GM23338 (cell line): ENCODE results near the gene CMKLR1. TPM values are rescaled to one million over a fixed set of nuclear protein-coding genes. Genes with fewer than 3 reads are reported as not detected.

ENCODE experiments used
- ATAC-seq: fragments of 200-7000 bp; cut with Tn5 transposase; 3 replicates; pipeline ENCODE4 v1.9.1; 2020
- DNase-seq: peaks from one replicate; pipeline ENCODE4 v3.0.0-alpha.2; 2015; ENCODE audit warnings: low spot score
- H2AFZ ChIP-seq: fragments of 200-600 bp; sonication (generic); 2 replicates; pipeline ENCODE4 v1.8.0; 2016; ENCODE audit warnings: antibody characterized with exemption, mild to moderate bottlenecking, moderate library complexity
- H3F3A ChIP-seq: fragments of 200-600 bp; sonication (generic); replicated peaks from 2 replicates; pipeline ENCODE4 v1.8.0; 2017; ENCODE audit warnings: antibody characterized with exemption, mixed run types, low read depth
- H3K27ac ChIP-seq: fragments of 200-600 bp; sonication (generic); 2 replicates; pipeline ENCODE4 v1.6.1; 2016; ENCODE audit warnings: low read depth
- H3K27me3 ChIP-seq: fragments of 200-600 bp; sonication (generic); 2 replicates; pipeline ENCODE4 v1.8.0; 2016; ENCODE audit warnings: mild to moderate bottlenecking, mixed run types, moderate library complexity; ENCODE audit not compliant: insufficient read depth
- H3K36me3 ChIP-seq: fragments of 200-600 bp; sonication (generic); 2 replicates; pipeline ENCODE4 v1.8.0; 2016; ENCODE audit warnings: mild to moderate bottlenecking; ENCODE audit not compliant: insufficient read depth
- H3K4me1 ChIP-seq: fragments of 200-600 bp; sonication (generic); 2 replicates; pipeline ENCODE4 v1.8.0; 2016; ENCODE audit warnings: mild to moderate bottlenecking, moderate library complexity; ENCODE audit not compliant: insufficient read depth
- H3K4me2 ChIP-seq: fragments of 200-600 bp; sonication (generic); 2 replicates; pipeline ENCODE4 v1.7.1; 2017; ENCODE audit warnings: mixed run types
- H3K4me3 ChIP-seq: fragments of 200-600 bp; sonication (generic); 2 replicates; pipeline ENCODE4 v1.6.1; 2016; ENCODE audit warnings: mixed run types
- H3K79me2 ChIP-seq: fragments of 200-600 bp; sonication (generic); replicated peaks from 2 replicates; pipeline ENCODE4 v1.8.0; 2017; ENCODE audit warnings: mild to moderate bottlenecking; ENCODE audit not compliant: insufficient read depth
- H3K9me2 ChIP-seq: fragments of 200-600 bp; sonication (generic); 2 replicates; pipeline ENCODE4 v1.8.0; 2017; ENCODE audit not compliant: insufficient read depth
- H4K20me1 ChIP-seq: fragments of 200-600 bp; sonication (generic); replicated peaks from 2 replicates; pipeline ENCODE4 v1.8.0; 2017; ENCODE audit warnings: mild to moderate bottlenecking; ENCODE audit not compliant: insufficient read depth
- H3K27ac Mint-ChIP-seq: 2 replicates; pipeline ENCODE4 v1.8.0; 2020; ENCODE audit warnings: inconsistent platforms, mild to moderate bottlenecking, moderate library complexity, mixed read lengths
- H3K27me3 Mint-ChIP-seq: 3 replicates; pipeline ENCODE4 v1.8.0; 2022; ENCODE audit warnings: low read depth, mild to moderate bottlenecking, moderate library complexity, mixed read lengths, inconsistent platforms; ENCODE audit not compliant: insufficient read depth, poor library complexity
- H3K36me3 Mint-ChIP-seq: 3 replicates; pipeline ENCODE4 v1.8.0; 2021; ENCODE audit warnings: low read depth, mild to moderate bottlenecking, inconsistent platforms, moderate library complexity, mixed read lengths
- H3K4me1 Mint-ChIP-seq: 3 replicates; pipeline ENCODE4 v1.8.0; 2020; ENCODE audit warnings: mild to moderate bottlenecking, inconsistent platforms, mixed read lengths
- H3K4me3 Mint-ChIP-seq: 3 replicates; pipeline ENCODE4 v1.8.0; 2021; ENCODE audit warnings: moderate library complexity, mild to moderate bottlenecking, inconsistent platforms, mixed read lengths
- H3K9me3 Mint-ChIP-seq: 3 replicates; pipeline ENCODE4 v1.8.0; 2020; ENCODE audit warnings: moderate library complexity, mild to moderate bottlenecking, inconsistent platforms, mixed read lengths
- CREB1 ChIP-seq: fragments of 250-450 bp; sonication (Bioruptor Pico); IDR thresholded peaks from 2 replicates; pipeline ENCODE4 v1.5.0; 2020; ENCODE audit warnings: low read depth, mild to moderate bottlenecking, moderate library complexity
- CTCF ChIP-seq, 2 experiments: fragments of 200-600 bp in 1 of 2; sonication (generic) in 1 of 2; conservative IDR thresholded peaks; 2 replicates each; pipeline versions ENCODE4 v1.5.1 to v1.6.1; 2016 to 2017; ENCODE audit warnings: antibody characterized with exemption in 2 of 2, low read depth in 2 of 2, mild to moderate bottlenecking in 2 of 2, moderate library complexity in 1 of 2
- EZH2 ChIP-seq: fragments of 200-600 bp; sonication (generic); IDR thresholded peaks from one replicate; pipeline ENCODE4 v1.8.0; 2017; ENCODE audit warnings: antibody characterized with exemption, mild to moderate bottlenecking, low read depth; ENCODE audit not compliant: unreplicated experiment
- EZH2phosphoT487 ChIP-seq: fragments of 200-600 bp; sonication (generic); IDR thresholded peaks from one replicate; pipeline ENCODE4 v1.8.1; 2018; ENCODE audit warnings: antibody characterized with exemption; ENCODE audit not compliant: unreplicated experiment
- POLR2AphosphoS5 ChIP-seq: IDR thresholded peaks from 2 replicates; pipeline ENCODE4 v1.6.1; 2016; ENCODE audit warnings: antibody characterized with exemption, low read depth
- ZNF331 ChIP-seq: fragments of 250-450 bp; sonication (Bioruptor Pico); IDR thresholded peaks from 2 replicates; pipeline ENCODE4 v1.5.0; 2020; ENCODE audit warnings: low read depth, mild to moderate bottlenecking, moderate library complexity
- ZNF462 ChIP-seq: fragments of 250-450 bp; sonication (Bioruptor Pico); IDR thresholded peaks from 2 replicates; pipeline ENCODE4 v1.5.0; 2020; ENCODE audit warnings: mild to moderate bottlenecking, moderate library complexity
- polyA plus RNA-seq: library from polyadenylated mRNA; unstranded; fragments of >200 nt; fragmentation: Nextera tagmentation; extraction: Ambion mirVana; gene quantifications from 2 replicates; pipeline ENCODE4 v1.2.1, GENCODE V29; 2016
- total RNA-seq: library from RNA; depleted of rRNA; stranded (reverse); fragments of >200 nt; shearing (Covaris generic); gene quantifications from 2 replicates; pipeline ENCODE4 v1.2.3, GENCODE V29; 2014

Gene CMKLR1
- total and polyA plus RNA-seq, 2 experiments from 2014 or later, result 0.40 to 2.6 TPM

GRCh38 chr12:108306506-108306905, 32.6 kb downstream of the CMKLR1 start:
- Histone ChIP-seq H3K36me3 (no peaks in the 10 kb centered on the region), H3K27ac (no peak overlapping the region), H4K20me1 (no peaks in the 10 kb centered on the region), H3F3A (no peaks in the 10 kb centered on the region), H3K4me3 (no peak overlapping the region), H3K4me2 (no peak overlapping the region), H3K9me2 (no peaks in the 10 kb centered on the region), H3K79me2 (no peaks in the 10 kb centered on the region), H2AFZ (no peak overlapping the region), H3K4me1 (peaks cover 22% of the 10 kb centered on the region), H3K27me3 (no peaks in the 10 kb centered on the region)
- TF ChIP-seq EZH2phosphoT487 (no peak), CREB1 (CRISPR knock-in tag) (no peak), CTCF (conservative IDR thresholded peaks at IDR 0.05; ENCODE audit: low read depth in 2 of 2) (no peak), EZH2 (no peak), POLR2AphosphoS5 (no peak), ZNF331 (CRISPR knock-in tag) (no peak), ZNF462 (CRISPR knock-in tag) (no peak)
- Mint-ChIP-seq H3K27ac (no peak overlapping the region), H3K36me3 (no peaks in the 10 kb centered on the region), H3K4me3 (no peak overlapping the region), H3K9me3 (no peaks in the 10 kb centered on the region; the same call in 2 of the 3 replicates), H3K27me3 (peaks cover 2% of the 10 kb centered on the region), H3K4me1 (peaks cover 44% of the 10 kb centered on the region)
- DNase-seq, result no peak
- ATAC-seq, result no peak
